ENCODE results near the gene OLFM3. TPM values are rescaled to one million over a fixed set of nuclear protein-coding genes. Genes with fewer than 3 reads are reported as not detected.

The OLFM3 gene
- total RNA-seq, 2 experiments from 2014 or later: not detected

DNA sequence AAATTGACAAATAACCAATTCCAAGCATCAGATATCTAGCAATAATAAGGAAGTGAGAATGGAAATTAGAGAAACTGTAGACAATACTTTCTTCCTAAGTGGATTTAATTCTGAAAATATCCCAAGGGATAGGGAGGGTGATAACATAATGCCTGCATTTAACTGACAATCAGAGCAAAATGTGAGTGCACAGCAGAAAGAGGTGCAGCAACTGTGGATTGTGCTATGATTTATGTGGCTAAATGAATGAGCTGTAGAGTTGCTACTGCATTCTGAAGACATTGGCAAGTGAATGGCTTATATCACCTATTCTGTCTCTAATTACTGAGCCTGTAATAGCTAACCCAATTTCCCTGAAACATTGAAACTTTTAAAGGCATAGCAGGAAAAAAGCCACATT is 39.0 kb downstream of the OLFM3 start:
- H3K9me3 Mint-ChIP-seq: no peaks in the 10 kb centered on the region
- DNase-seq (no peak), ATAC-seq (no peak)
- no peak overlapping the region for H3K4me3 Mint-ChIP-seq
- no peaks in the 10 kb centered on the region for H3K27me3 Mint-ChIP-seq
- ChIA-PET CTCF (interaction anchor here (1.1 kb wide), 1 partner anchor 11 kb away, joined by 3 read pairs; no protein-coding TSS in a partner anchor), POLR2A (no interaction called here)
- no peaks in the 10 kb centered on the region for H3K36me3 Mint-ChIP-seq (ENCODE audit: low read depth)
- no peak overlapping the region for H3K27ac Mint-ChIP-seq
- no peaks in the 10 kb centered on the region for H3K4me1 Mint-ChIP-seq (ENCODE audit: low read depth)
- TF ChIP-seq, protein P1, sequence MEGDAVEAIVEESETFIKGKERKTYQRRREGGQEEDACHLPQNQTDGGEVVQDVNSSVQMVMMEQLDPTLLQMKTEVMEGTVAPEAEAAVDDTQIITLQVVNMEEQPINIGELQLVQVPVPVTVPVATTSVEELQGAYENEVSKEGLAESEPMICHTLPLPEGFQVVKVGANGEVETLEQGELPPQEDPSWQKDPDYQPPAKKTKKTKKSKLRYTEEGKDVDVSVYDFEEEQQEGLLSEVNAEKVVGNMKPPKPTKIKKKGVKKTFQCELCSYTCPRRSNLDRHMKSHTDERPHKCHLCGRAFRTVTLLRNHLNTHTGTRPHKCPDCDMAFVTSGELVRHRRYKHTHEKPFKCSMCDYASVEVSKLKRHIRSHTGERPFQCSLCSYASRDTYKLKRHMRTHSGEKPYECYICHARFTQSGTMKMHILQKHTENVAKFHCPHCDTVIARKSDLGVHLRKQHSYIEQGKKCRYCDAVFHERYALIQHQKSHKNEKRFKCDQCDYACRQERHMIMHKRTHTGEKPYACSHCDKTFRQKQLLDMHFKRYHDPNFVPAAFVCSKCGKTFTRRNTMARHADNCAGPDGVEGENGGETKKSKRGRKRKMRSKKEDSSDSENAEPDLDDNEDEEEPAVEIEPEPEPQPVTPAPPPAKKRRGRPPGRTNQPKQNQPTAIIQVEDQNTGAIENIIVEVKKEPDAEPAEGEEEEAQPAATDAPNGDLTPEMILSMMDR (IDR thresholded peaks at IDR 0.05): no peak
- intact Hi-C loops (cut with micrococcal nuclease): no loop called here

DNA sequence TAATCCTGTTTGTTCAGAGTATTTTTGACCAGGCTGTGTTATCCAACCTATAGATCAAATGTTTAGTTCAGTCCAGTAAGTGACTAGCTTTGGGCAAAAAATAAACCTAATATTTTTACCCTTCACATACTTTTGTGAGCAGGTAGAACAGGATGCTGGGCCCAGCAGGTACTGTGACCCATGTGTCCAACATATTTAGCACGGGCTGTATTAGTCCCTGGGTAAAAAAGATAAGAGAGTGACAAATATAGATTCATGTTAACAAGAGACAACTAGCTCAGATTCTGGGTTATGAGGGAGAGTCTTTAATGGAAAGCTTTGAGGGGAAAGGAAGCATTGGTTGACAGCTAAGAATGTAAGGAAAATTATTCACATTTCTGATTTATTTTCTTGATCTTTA is 43.1 kb downstream of the OLFM3 start:
- no peaks in the 10 kb centered on the region for H3K27me3 Mint-ChIP-seq
- no peaks in the 10 kb centered on the region for H3K36me3 Mint-ChIP-seq (ENCODE audit: low read depth)
- H3K4me3 Mint-ChIP-seq: no peak overlapping the region
- no peak overlapping the region for H3K27ac Mint-ChIP-seq
- POLR2A ChIA-PET: no interaction called here
- H3K9me3 Mint-ChIP-seq: no peaks in the 10 kb centered on the region
- DNase-seq (no peak), ATAC-seq (no peak)
- intact Hi-C loops (cut with micrococcal nuclease): no loop called here
- CTCF ChIA-PET: no interaction called here
- TF ChIP-seq, protein P1 (IDR thresholded peaks at IDR 0.05): no peak
- no peaks in the 10 kb centered on the region for H3K4me1 Mint-ChIP-seq (ENCODE audit: low read depth)

- TF ChIP-seq, protein P1 (IDR thresholded peaks at IDR 0.05): no peak
- H3K27ac Mint-ChIP-seq: no peak overlapping the region
- no peaks in the 10 kb centered on the region for H3K27me3 Mint-ChIP-seq
- no peak overlapping the region for H3K4me3 Mint-ChIP-seq
- no peaks in the 10 kb centered on the region for H3K9me3 Mint-ChIP-seq
- CTCF ChIA-PET: no interaction called here
- DNase-seq (no peak), ATAC-seq (no peak)
- POLR2A ChIA-PET: no interaction called here
- no peaks in the 10 kb centered on the region for H3K4me1 Mint-ChIP-seq (ENCODE audit: low read depth)
- intact Hi-C loops (cut with micrococcal nuclease): no loop called here
- H3K36me3 Mint-ChIP-seq (ENCODE audit: low read depth): no peaks in the 10 kb centered on the region
Observed at GRCh38 chr1:101945884-101946283, 50.8 kb downstream of the OLFM3 start.

DNA sequence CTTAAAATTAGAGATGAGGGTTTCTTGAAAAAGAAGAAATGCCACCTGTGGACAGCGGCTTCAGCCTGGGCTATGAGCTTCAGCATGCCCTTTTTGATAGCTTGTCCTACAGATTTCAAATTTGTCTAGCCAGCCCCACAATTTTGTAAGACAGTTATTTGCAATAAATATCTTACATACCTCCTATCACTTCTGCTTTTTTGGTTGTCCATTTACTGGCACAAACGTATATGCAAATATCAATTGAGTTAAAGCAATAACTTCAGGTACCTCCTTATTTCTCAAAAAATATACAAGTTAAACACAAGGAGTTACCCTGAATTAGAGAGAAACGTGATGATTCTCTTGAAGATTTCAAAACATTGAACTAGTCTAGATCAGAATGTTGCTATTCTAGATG is 53.5 kb downstream of the OLFM3 start:
- ChIA-PET CTCF (no interaction called here), POLR2A (no interaction called here)
- Mint-ChIP-seq H3K36me3 (ENCODE audit: low read depth) (no peaks in the 10 kb centered on the region), H3K4me1 (ENCODE audit: low read depth) (no peaks in the 10 kb centered on the region), H3K9me3 (no peaks in the 10 kb centered on the region), H3K4me3 (no peak overlapping the region), H3K27ac (no peak overlapping the region), H3K27me3 (no peaks in the 10 kb centered on the region)
- TF ChIP-seq, protein P1 (IDR thresholded peaks at IDR 0.05): no peak
- no peak for DNase-seq
- intact Hi-C loops (cut with micrococcal nuclease): no loop called here
- ATAC-seq: no peak

DNA sequence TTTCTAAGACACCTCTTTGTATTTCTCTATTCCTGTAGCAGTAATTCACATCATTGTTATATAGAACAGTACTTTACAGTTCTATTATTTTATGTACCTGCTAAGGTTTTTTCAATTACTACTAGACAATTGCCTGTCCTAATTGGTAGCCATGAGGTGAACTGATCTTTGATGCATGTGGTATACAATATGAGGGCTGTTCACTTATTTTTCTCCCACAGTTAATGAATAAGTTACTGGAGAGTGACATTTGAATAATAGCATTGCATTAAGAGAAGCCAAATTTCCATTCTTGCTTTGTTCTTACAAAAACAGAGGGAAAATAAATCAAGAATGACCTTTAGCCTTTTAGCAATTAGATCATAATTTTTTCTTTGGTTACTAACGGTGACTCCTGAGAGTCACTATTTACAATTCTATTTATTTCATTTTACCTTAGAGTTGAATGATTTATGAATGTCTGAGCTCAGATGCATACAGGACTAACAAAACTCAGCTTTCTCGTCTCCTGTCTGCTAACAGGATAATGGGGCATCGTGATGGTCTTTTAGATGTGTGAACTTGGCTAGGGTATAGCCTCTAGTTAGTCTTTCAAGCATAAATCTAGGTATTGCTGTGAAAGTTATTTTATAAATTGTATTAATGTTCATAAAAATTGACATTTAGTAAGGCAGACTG is 54.1 kb downstream of the OLFM3 start:
- ChIA-PET POLR2A (no interaction called here), CTCF (no interaction called here)
- DNase-seq: no peak

More for the DNA sequence above, 54.1 kb downstream of the OLFM3 start:
- intact Hi-C loops (cut with micrococcal nuclease): no loop called here
- Mint-ChIP-seq H3K36me3 (ENCODE audit: low read depth) (no peaks in the 10 kb centered on the region), H3K9me3 (no peaks in the 10 kb centered on the region), H3K4me3 (no peak overlapping the region), H3K4me1 (ENCODE audit: low read depth) (no peaks in the 10 kb centered on the region), H3K27ac (no peak overlapping the region), H3K27me3 (no peaks in the 10 kb centered on the region)
- TF ChIP-seq, protein P1 (IDR thresholded peaks at IDR 0.05): no peak
- ATAC-seq: no peak

Data from activated CD8-positive, alpha-beta T cell treated with anti-CD3 and anti-CD28 coated beads for 36 hours (primary cell).